Measurements from ENCODE around the gene VPREB3. TPM values are rescaled to one million over a fixed set of nuclear protein-coding genes. Genes with fewer than 3 reads are reported as not detected.

The VPREB3 gene
- total and polyA plus RNA-seq, 10 of the 15 experiments (the other 5 are each of a cell fraction or from before 2014, with no cell fraction given): 0.75 to 79.5 (median 23.8) TPM

GRCh38 chr22:23714596-23715578 lies 39.3 kb downstream of the VPREB3 start:
- no peaks in the 10 kb centered on the region for H4K20me1 ChIP-seq (ENCODE audit: control insufficient read depth, insufficient read depth)
- no peak overlapping the region for H3K4me2 ChIP-seq (ENCODE audit: control insufficient read depth, insufficient read depth)
- H3K9me3 ChIP-seq (replicated peaks; ENCODE audit: control insufficient read depth, insufficient read depth, low read length): no peaks in the 10 kb centered on the region
- no peak for ATAC-seq
- peaks cover 7 to 16% of the 10 kb centered on the region in 2 experiments; a peak in 3 of 4 replicates for H3K36me3 ChIP-seq (ENCODE audit: control insufficient read depth in 2 of 2, insufficient read depth in 2 of 2, low read length in 1 of 2)
- 96% methylated on average over 23 of the region's 23 CpGs for WGBS (ENCODE audit: insufficient coverage, insufficient replicate concordance, low lambda C conversion rate, missing lambda C conversion rate)
- H3K9ac ChIP-seq (ENCODE audit: control insufficient read depth, insufficient read depth, low read length): no peak overlapping the region
- POLR2A ChIA-PET: interaction anchor here (0.7 kb wide), 1 partner anchor 132 kb away, joined by 3 read pairs; no protein-coding TSS in a partner anchor
- no peak overlapping the region for H3K4me3 ChIP-seq
- H3K27ac ChIP-seq (ENCODE audit: control insufficient read depth, insufficient read depth): no peak overlapping the region
- in situ Hi-C loops (cut with MboI): no loop called here
- no peaks in the 10 kb centered on the region for H3K27me3 ChIP-seq (replicated peaks in 1 of 2; ENCODE audit: control insufficient read depth in 2 of 2, insufficient read depth in 2 of 2, low read length in 1 of 2)
- intact Hi-C loops (cut with micrococcal nuclease; ENCODE audit: unreplicated experiment): no loop called here
- BruUV-seq (replicated peaks): no TSS peak
- no peak for DNase-seq (ENCODE audit: low read depth, low spot score)
- peaks cover 14% of the 10 kb centered on the region for H3K4me1 ChIP-seq (ENCODE audit: control insufficient read depth, insufficient read depth, low read length)
- CTCF ChIA-PET: no interaction called here
- peaks cover 12% of the 10 kb centered on the region for H3K79me2 ChIP-seq (ENCODE audit: control insufficient read depth, insufficient read depth, low read length)
- SMC1A ChIA-PET (ENCODE audit: uncharacterized antibody, unreplicated experiment): interaction anchor here (1.5 kb wide), 1 partner anchor 142 kb away, joined by 3 read pairs; the partner anchor contains the start of gene SLC2A11
- RAD21 ChIA-PET (ENCODE audit: unreplicated experiment): no interaction called here
- H2AFZ ChIP-seq (ENCODE audit: control insufficient read depth, low read depth, low read length): no peak overlapping the region
- TF ChIP-seq YY1 (IDR thresholded peaks at IDR 0.05; ENCODE audit: low read depth, low read length) (no peak), ZBTB33 (IDR thresholded peaks at IDR 0.05) (0 out of 2 replicates have a peak, but pooled peaks have one; percentile 36)
- FAIRE-seq: no peak

All from GM12878 (cell line).